Keratinocyte (primary cell): Measurements from ENCODE around the gene IL19. TPM values are rescaled to one million over a fixed set of nuclear protein-coding genes. Genes with fewer than 3 reads are reported as not detected.

Source experiments
- DNase-seq: peaks from one replicate; pipeline ENCODE4 v3.0.0-alpha.2; 2011; ENCODE audit warnings: low read depth, missing footprints, low spot score
- FAIRE-seq: peaks from 2 replicates; lab custom pipeline; 2011; peaks lifted over from hg19 to GRCh38; lab: Jason Lieb, UNC
- H2AFZ ChIP-seq: 2 replicates; pipeline ENCODE4 v1.6.0; 2012; ENCODE audit warnings: low read length, control low read depth, inconsistent platforms; ENCODE audit not compliant: control insufficient read depth
- H3K27ac ChIP-seq: 2 replicates; pipeline ENCODE4 v1.5.1; 2011; ENCODE audit warnings: low read length; ENCODE audit not compliant: control insufficient read depth, insufficient read depth
- H3K27me3 ChIP-seq: 3 replicates; pipeline ENCODE4 v1.6.0; 2011; ENCODE audit warnings: low read length; ENCODE audit not compliant: control insufficient read depth, insufficient read depth; ENCODE audit errors: extremely low read depth
- H3K36me3 ChIP-seq, 2 experiments: 2 replicates in 1 of 2; 3 replicates in 1 of 2; pipeline ENCODE4 v1.5.1; 2011; ENCODE audit warnings: low read length in 2 of 2, mild to moderate bottlenecking in 1 of 2; ENCODE audit not compliant: control insufficient read depth in 2 of 2, insufficient read depth in 2 of 2; ENCODE audit errors: extremely low read depth in 1 of 2
- H3K4me1 ChIP-seq: 3 replicates; pipeline ENCODE4 v1.5.1; 2011; ENCODE audit warnings: low read length; ENCODE audit not compliant: control insufficient read depth, insufficient read depth; ENCODE audit errors: extremely low read depth
- H3K4me2 ChIP-seq: 3 replicates; pipeline ENCODE4 v1.6.0; 2011; ENCODE audit warnings: low read depth, low read length; ENCODE audit not compliant: control insufficient read depth, insufficient read depth; ENCODE audit errors: extremely low read depth
- H3K4me3 ChIP-seq, 3 experiments: fragments of 200-600 bp in 1 of 3; sonication (generic) in 1 of 3; 2 replicates in 2 of 3; 3 replicates in 1 of 3; pipeline ENCODE4 v1.5.1; 2011 to 2016; ENCODE audit warnings: low read length in 3 of 3, mild to moderate bottlenecking in 3 of 3, control low read depth in 2 of 3, inconsistent platforms in 1 of 3, low read depth in 1 of 3, mixed read lengths in 1 of 3, mixed run types in 1 of 3, moderate library complexity in 1 of 3; ENCODE audit not compliant: control insufficient read depth in 2 of 3, insufficient read depth in 2 of 3; ENCODE audit errors: extremely low read depth in 1 of 3
- H3K79me2 ChIP-seq: 2 replicates; pipeline ENCODE4 v1.6.0; 2012; ENCODE audit warnings: low read length; ENCODE audit not compliant: control insufficient read depth, insufficient read depth
- H3K9ac ChIP-seq: 3 replicates; pipeline ENCODE4 v1.6.0; 2011; ENCODE audit warnings: low read length; ENCODE audit not compliant: control insufficient read depth, insufficient read depth; ENCODE audit errors: extremely low read depth
- H3K9me1 ChIP-seq: 3 replicates; pipeline ENCODE4 v1.6.0; 2011; ENCODE audit warnings: low read length; ENCODE audit not compliant: control insufficient read depth, insufficient read depth; ENCODE audit errors: extremely low read depth
- H3K9me3 ChIP-seq: 2 replicates; pipeline ENCODE4 v1.5.1; 2012; ENCODE audit warnings: low read depth, low read length; ENCODE audit not compliant: control insufficient read depth
- H4K20me1 ChIP-seq: 3 replicates; pipeline ENCODE4 v1.6.0; 2011; ENCODE audit warnings: low read length; ENCODE audit not compliant: control insufficient read depth, insufficient read depth; ENCODE audit errors: extremely low read depth
- EZH2 ChIP-seq: IDR thresholded peaks from one replicate; pipeline ENCODE4 v1.6.1; 2012; ENCODE audit warnings: inconsistent platforms, mild to moderate bottlenecking, low read length, moderate library complexity
- dilution Hi-C: fragments of 300-500 bp; cut with MboI; formaldehyde crosslinking; loops from one replicate; pipeline ENCODE4 v1.7.0; 2020; ENCODE audit warnings: low sequenced_read_pairs; ENCODE audit not compliant: extremely low pct_ligation_motif_present
- polyA plus RNA-seq, 5 experiments: library from polyadenylated mRNA; depleted of rRNA in 3 of 5; stranded (reverse) in 3 of 5; stranded (forward) in 1 of 5; unstranded in 1 of 5; fragments of >200 nt; gene quantifications; 1 replicate in 1 of 5; 2 replicates in 3 of 5; 3 replicates in 1 of 5; pipeline versions ENCODE4 v1.2.1 to v1.2.3, GENCODE V29; 2011 to 2012; ENCODE audit warnings: missing spikeins in 2 of 5, low read depth in 1 of 5, low replicate concordance in 1 of 5
- TF ChIP-seq, protein P1 (sequence below), 3 experiments: IDR thresholded peaks in 1 of 3; conservative IDR thresholded peaks in 1 of 3; optimal IDR thresholded peaks in 1 of 3; 2 replicates in 2 of 3; 3 replicates in 1 of 3; pipeline versions ENCODE3 to v1.5.1; 2011; ENCODE audit warnings: low read length in 3 of 3, mild to moderate bottlenecking in 3 of 3, moderate library complexity in 2 of 3, control low read depth in 1 of 3, inconsistent platforms in 1 of 3; ENCODE audit not compliant: insufficient read depth in 2 of 3; ENCODE audit errors: extremely low read depth in 1 of 3

The IL19 gene
- polyA plus RNA-seq, 1 donor (not counting 4 experiments of a cell fraction or from before 2014, with no cell fraction given) = not detected

DNA sequence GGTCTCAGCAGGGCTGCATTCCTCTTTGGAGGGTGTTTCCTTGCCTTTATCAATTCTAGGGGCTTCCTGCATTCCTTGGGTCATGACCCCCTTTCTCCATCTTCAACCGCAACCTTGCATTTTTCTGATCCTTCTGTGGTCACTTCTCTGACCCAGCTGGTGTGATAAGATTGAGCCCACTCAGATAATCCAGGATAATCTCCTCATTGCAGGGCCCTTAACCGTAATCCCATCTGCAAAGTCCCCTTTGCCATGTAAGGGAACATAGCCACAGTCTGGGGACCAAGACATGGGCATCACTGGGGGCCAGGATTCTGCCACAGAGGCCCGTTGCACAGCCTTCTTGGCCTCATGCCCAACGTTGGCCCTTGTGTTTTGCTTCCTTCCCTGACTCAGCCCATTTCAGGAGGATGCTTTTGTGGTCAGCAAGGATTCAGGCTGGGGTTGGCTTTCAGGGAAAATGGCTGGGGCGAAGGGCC, 35.0 kb upstream of the IL19 start:
- DNase-seq = no peak
- dilution Hi-C loops = no loop called here

DNA sequence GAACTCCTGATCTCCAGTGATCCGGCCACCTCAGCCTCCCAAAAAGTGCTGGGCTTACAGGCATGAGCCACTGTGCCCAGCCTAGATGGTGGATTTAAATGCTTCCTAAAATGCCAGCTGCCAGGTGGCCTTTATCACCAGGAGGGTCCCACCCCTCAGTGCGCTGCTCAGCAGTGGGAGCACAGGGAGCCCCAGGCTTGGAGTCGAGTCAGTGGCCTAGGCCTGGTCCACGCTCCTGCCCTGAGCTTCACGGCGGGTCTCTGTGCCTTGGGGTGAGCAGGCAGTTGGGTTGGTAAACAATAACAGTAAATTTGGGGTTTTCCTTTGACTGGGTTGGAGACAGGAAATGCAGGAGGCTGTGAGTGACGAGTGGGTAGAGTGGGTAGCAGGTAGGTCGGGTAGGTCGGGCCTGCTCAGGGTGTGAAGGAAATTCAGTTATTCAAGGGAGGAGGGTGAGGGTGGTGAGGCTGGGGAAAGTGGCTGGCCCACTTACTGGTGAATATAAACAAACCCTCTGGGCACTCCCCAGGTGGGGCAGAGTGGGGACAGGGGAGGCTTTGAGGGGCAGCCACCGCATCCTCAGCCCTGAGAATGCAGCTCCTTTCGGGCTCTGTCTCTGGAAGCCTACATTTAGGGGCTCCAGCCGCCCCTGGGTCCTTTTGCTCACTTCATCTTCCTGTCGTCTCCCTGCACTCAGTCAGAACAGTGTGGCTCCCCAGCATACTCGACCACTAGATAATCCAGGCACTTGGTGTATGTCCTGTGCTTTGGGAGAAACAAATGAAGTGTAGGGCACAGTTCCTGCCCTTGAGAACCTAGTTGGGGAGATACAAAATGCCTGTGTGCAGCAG, 33.5 kb upstream of the IL19 start:
- no peaks in the 10 kb centered on the region for H4K20me1 ChIP-seq
- peaks cover 13 to 19% of the 10 kb centered on the region in 2 experiments for H3K36me3 ChIP-seq
- no peaks in the 10 kb centered on the region for H3K27me3 ChIP-seq
- no peak overlapping the region for H3K4me3 ChIP-seq
- H3K9ac ChIP-seq = no peak overlapping the region
- no peak overlapping the region for H3K27ac ChIP-seq
- H3K9me3 ChIP-seq = no peaks in the 10 kb centered on the region
- no peak for TF ChIP-seq EZH2
- TF ChIP-seq, protein P1, sequence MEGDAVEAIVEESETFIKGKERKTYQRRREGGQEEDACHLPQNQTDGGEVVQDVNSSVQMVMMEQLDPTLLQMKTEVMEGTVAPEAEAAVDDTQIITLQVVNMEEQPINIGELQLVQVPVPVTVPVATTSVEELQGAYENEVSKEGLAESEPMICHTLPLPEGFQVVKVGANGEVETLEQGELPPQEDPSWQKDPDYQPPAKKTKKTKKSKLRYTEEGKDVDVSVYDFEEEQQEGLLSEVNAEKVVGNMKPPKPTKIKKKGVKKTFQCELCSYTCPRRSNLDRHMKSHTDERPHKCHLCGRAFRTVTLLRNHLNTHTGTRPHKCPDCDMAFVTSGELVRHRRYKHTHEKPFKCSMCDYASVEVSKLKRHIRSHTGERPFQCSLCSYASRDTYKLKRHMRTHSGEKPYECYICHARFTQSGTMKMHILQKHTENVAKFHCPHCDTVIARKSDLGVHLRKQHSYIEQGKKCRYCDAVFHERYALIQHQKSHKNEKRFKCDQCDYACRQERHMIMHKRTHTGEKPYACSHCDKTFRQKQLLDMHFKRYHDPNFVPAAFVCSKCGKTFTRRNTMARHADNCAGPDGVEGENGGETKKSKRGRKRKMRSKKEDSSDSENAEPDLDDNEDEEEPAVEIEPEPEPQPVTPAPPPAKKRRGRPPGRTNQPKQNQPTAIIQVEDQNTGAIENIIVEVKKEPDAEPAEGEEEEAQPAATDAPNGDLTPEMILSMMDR (optimal IDR thresholded peaks at IDR 0.05 in 1 of 3, IDR thresholded peaks at IDR 0.05 in 1 of 3, conservative IDR thresholded peaks at IDR 0.05 in 1 of 3; ENCODE audit: extremely low read depth in 1 of 3, insufficient read depth in 2 of 3, low read length in 3 of 3) = no peak
- DNase-seq = no peak
- FAIRE-seq = no peak
- dilution Hi-C loops = no loop called here
- H3K4me2 ChIP-seq = no peak overlapping the region
- no peak overlapping the region for H2AFZ ChIP-seq
- H3K79me2 ChIP-seq = no peaks in the 10 kb centered on the region
- H3K4me1 ChIP-seq = peaks cover 8% of the 10 kb centered on the region
- H3K9me1 ChIP-seq = no peaks in the 10 kb centered on the region

More for the DNA sequence above, 35.0 kb upstream of the IL19 start:
- Histone ChIP-seq H3K79me2 (no peaks in the 10 kb centered on the region), H3K4me3 (no peak overlapping the region), H3K27me3 (no peaks in the 10 kb centered on the region), H3K9me3 (no peaks in the 10 kb centered on the region), H3K4me2 (no peak overlapping the region), H3K9ac (no peak overlapping the region), H4K20me1 (no peaks in the 10 kb centered on the region), H3K36me3 (peaks cover 21 to 31% of the 10 kb centered on the region in 2 experiments), H3K27ac (no peak overlapping the region), H3K4me1 (peaks cover 8% of the 10 kb centered on the region), H2AFZ (no peak overlapping the region), H3K9me1 (no peaks in the 10 kb centered on the region)
- TF ChIP-seq, protein P1 (optimal IDR thresholded peaks at IDR 0.05 in 1 of 3, IDR thresholded peaks at IDR 0.05 in 1 of 3, conservative IDR thresholded peaks at IDR 0.05 in 1 of 3; ENCODE audit: extremely low read depth in 1 of 3, insufficient read depth in 2 of 3, low read length in 3 of 3) = no peak
- no peak for TF ChIP-seq EZH2
- FAIRE-seq = no peak
